HG03045 (cell line): ENCODE results near the gene OTOR.

Experiments
- ATAC-seq: cut with Tn5 transposase; IDR thresholded peaks from one replicate; pipeline ENCODE4 v1.9.1; 2021; ENCODE audit warnings: mild to moderate bottlenecking, moderate library complexity; ENCODE audit not compliant: unreplicated experiment

Gene OTOR

GRCh38 chr20:16747291-16747811 is 807 bp upstream of the OTOR start:
- no peak for ATAC-seq

- no peak for ATAC-seq
Observed at GRCh38 chr20:16749573-16749972, 1.4 kb downstream of the OTOR start.

- ATAC-seq, result no peak
Observed at GRCh38 chr20:16752082-16752481, 3.9 kb downstream of the OTOR start.

- no peak for ATAC-seq
Observed at GRCh38 chr20:16752901-16753300, 4.7 kb downstream of the OTOR start.

GRCh38 chr20:16758454-16759180 is 10.5 kb downstream of the OTOR start:
- no peak for ATAC-seq

- ATAC-seq, result no peak
Observed at GRCh38 chr20:16759181-16759563, 11.0 kb downstream of the OTOR start.

- ATAC-seq, result no peak
Observed at GRCh38 chr20:16760431-16761304, 12.5 kb downstream of the OTOR start.

GRCh38 chr20:16761305-16761829 is 13.2 kb downstream of the OTOR start:
- peak; percentile 53 for ATAC-seq

- ATAC-seq, result no peak
Observed at GRCh38 chr20:16764560-16764959, 16.4 kb downstream of the OTOR start.

GRCh38 chr20:16771213-16771612 is 23.1 kb downstream of the OTOR start:
- no peak for ATAC-seq

GRCh38 chr20:16775961-16776360 is 27.8 kb downstream of the OTOR start:
- no peak for ATAC-seq

- ATAC-seq, result no peak
Observed at GRCh38 chr20:16777126-16777525, 29.0 kb downstream of the OTOR start.

GRCh38 chr20:16778159-16778558 is 30.0 kb downstream of the OTOR start:
- ATAC-seq, result no peak

- ATAC-seq, result no peak
Observed at GRCh38 chr20:16781496-16781895, 33.3 kb downstream of the OTOR start.

GRCh38 chr20:16785226-16785625 is 37.1 kb downstream of the OTOR start:
- ATAC-seq, result no peak
